Smooth muscle cell (in vitro differentiated cells): ENCODE results near the gene LCK. TPM values are rescaled to one million over a fixed set of nuclear protein-coding genes. Genes with fewer than 3 reads are reported as not detected.

ENCODE experiments used
- DNase-seq: peaks from one replicate; lab custom pipeline; 2025; ENCODE audit not compliant: unreplicated experiment; lab: John Stamatoyannopoulos, UW
- H2AFZ ChIP-seq: fragments of 200-600 bp; sonication (generic); 2 replicates; pipeline ENCODE4 v1.6.0; 2016; ENCODE audit warnings: antibody characterized with exemption, low read depth, mild to moderate bottlenecking
- H3F3A ChIP-seq: fragments of 200-600 bp; sonication (generic); 2 replicates; pipeline ENCODE4 v1.6.0; 2017; ENCODE audit warnings: antibody characterized with exemption, low read depth
- H3K27ac ChIP-seq: fragments of 200-600 bp; sonication (generic); 2 replicates; pipeline ENCODE4 v1.5.1; 2016; ENCODE audit warnings: low read depth, mild to moderate bottlenecking
- H3K27me3 ChIP-seq: fragments of 200-600 bp; sonication (generic); 2 replicates; pipeline ENCODE4 v1.6.1; 2016; ENCODE audit warnings: low read depth, mild to moderate bottlenecking
- H3K36me3 ChIP-seq: fragments of 200-600 bp; sonication (generic); 2 replicates; pipeline ENCODE4 v1.5.1; 2016; ENCODE audit warnings: low read depth
- H3K4me1 ChIP-seq: fragments of 200-600 bp; sonication (generic); 2 replicates; pipeline ENCODE4 v1.5.1; 2016; ENCODE audit warnings: low read depth
- H3K4me2 ChIP-seq: fragments of 200-600 bp; sonication (generic); 2 replicates; pipeline ENCODE4 v1.6.0; 2016; ENCODE audit warnings: mild to moderate bottlenecking
- H3K4me3 ChIP-seq: fragments of 200-600 bp; sonication (generic); 2 replicates; pipeline ENCODE4 v1.5.1; 2016; ENCODE audit warnings: mild to moderate bottlenecking
- H3K79me2 ChIP-seq: fragments of 200-600 bp; sonication (generic); 2 replicates; pipeline ENCODE4 v1.6.0; 2016; ENCODE audit warnings: low read depth, mild to moderate bottlenecking
- H3K9ac ChIP-seq: fragments of 200-600 bp; sonication (generic); 2 replicates; pipeline ENCODE4 v1.6.0; 2016; ENCODE audit warnings: low read depth
- H3K9me3 ChIP-seq: fragments of 200-600 bp; sonication (generic); replicated peaks from 2 replicates; pipeline ENCODE4 v1.5.1; 2016; ENCODE audit warnings: low read depth
- H4K20me1 ChIP-seq: fragments of 200-600 bp; sonication (generic); 2 replicates; pipeline ENCODE4 v1.6.0; 2016; ENCODE audit warnings: low read depth
- WGBS: methylation state at CpG from one replicate; pipeline ENCODE4 v1.1.7; 2016; ENCODE audit warnings: low lambda C conversion rate; 5-methylcytosine and 5-hydroxymethylcytosine counted together
- polyA plus RNA-seq: library from polyadenylated mRNA; unstranded; fragments of >200 nt; fragmentation: Nextera tagmentation; extraction: Ambion mirVana; gene quantifications from 2 replicates; pipeline ENCODE4 v1.2.1, GENCODE V29; 2016
- total RNA-seq: library from RNA; depleted of rRNA; stranded (reverse); fragments of >200 nt; gene quantifications from 2 replicates; pipeline ENCODE4 v1.2.3, GENCODE V29; 2014
- TF ChIP-seq, protein P1 (sequence below): fragments of 200-600 bp; sonication (generic); IDR thresholded peaks from 2 replicates; pipeline ENCODE4 v1.5.1; 2017; ENCODE audit warnings: borderline replicate concordance, mild to moderate bottlenecking, antibody characterized with exemption; ENCODE audit not compliant: insufficient read depth, poor library complexity, severe bottlenecking

Gene LCK
- total and polyA plus RNA-seq, 2 experiments from 2014 or later: 0.22 TPM; not detected in 1

DNA sequence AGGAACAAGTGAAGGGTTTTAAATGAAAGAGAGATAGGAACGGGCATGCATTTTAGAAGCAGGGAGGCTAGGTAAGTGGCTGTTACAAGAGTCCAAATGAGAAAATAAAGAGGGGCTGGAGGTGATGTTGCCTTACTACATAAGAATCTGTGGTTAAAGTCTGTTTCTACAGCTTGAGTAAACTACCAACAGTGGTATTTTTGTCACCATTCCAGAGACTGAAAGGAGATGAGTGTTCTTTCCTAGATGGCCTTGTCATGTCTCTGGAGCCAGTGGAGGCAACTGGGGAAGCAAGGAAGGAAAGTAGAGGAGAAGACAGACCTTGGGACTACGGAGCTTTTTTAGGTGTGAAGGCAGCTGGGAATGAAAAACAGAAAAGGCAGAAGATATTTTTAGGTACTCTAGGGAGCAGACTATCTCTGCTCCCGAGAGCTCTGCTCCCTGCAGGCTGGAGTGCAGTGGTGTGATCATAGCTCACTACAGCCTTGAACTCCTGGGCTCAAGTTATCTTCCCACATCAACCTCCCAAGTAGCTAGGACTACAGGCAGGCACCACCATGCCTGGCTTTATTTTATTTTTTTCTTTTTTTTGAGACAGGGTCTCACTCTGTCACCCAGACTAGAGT is 53.0 kb downstream of the LCK start:
- TF ChIP-seq, protein P1, sequence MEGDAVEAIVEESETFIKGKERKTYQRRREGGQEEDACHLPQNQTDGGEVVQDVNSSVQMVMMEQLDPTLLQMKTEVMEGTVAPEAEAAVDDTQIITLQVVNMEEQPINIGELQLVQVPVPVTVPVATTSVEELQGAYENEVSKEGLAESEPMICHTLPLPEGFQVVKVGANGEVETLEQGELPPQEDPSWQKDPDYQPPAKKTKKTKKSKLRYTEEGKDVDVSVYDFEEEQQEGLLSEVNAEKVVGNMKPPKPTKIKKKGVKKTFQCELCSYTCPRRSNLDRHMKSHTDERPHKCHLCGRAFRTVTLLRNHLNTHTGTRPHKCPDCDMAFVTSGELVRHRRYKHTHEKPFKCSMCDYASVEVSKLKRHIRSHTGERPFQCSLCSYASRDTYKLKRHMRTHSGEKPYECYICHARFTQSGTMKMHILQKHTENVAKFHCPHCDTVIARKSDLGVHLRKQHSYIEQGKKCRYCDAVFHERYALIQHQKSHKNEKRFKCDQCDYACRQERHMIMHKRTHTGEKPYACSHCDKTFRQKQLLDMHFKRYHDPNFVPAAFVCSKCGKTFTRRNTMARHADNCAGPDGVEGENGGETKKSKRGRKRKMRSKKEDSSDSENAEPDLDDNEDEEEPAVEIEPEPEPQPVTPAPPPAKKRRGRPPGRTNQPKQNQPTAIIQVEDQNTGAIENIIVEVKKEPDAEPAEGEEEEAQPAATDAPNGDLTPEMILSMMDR: no peak
- 98% methylated on average over 3 of the region's 3 CpGs for WGBS
- Histone ChIP-seq H3K4me3 (no peak overlapping the region), H4K20me1 (peaks cover 69% of the 10 kb centered on the region), H3F3A (no peaks in the 10 kb centered on the region), H3K9ac (no peak overlapping the region), H3K27me3 (no peaks in the 10 kb centered on the region), H3K4me2 (no peak overlapping the region), H2AFZ (no peak overlapping the region), H3K9me3 (peaks cover 3% of the 10 kb centered on the region), H3K27ac (no peak overlapping the region), H3K36me3 (peaks cover 30% of the 10 kb centered on the region), H3K4me1 (no peaks in the 10 kb centered on the region), H3K79me2 (peaks cover 79% of the 10 kb centered on the region)
- no peak for DNase-seq

DNA sequence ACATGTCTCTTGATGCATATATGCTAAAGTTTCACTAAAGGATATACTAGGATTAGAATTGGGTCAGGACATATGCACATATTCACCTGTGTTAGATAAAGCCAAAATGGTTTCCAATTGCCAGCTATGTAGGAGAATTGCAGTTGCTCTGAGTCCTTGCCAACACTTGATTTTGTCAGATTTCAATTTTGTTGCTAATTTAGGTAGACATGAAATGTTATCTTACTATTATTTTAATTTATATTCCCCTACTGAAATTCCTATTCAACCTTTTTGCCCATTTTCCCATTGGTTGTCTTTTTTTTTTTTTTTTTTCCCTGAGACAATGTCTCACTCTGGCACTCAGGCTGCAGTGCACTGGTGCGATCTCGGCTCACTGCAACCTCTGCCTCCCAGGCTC is 54.2 kb downstream of the LCK start:
- no peaks in the 10 kb centered on the region for H3F3A ChIP-seq
- H2AFZ ChIP-seq: no peak overlapping the region
- no peak overlapping the region for H3K4me2 ChIP-seq
- H3K36me3 ChIP-seq: peaks cover 30% of the 10 kb centered on the region
- H3K27me3 ChIP-seq: no peaks in the 10 kb centered on the region
- H3K9me3 ChIP-seq: peaks cover 3% of the 10 kb centered on the region
- H3K9ac ChIP-seq: no peak overlapping the region
- TF ChIP-seq, protein P1: no peak
- no peaks in the 10 kb centered on the region for H3K4me1 ChIP-seq
- peaks cover 69% of the 10 kb centered on the region for H4K20me1 ChIP-seq
- H3K27ac ChIP-seq: no peak overlapping the region
- no peak overlapping the region for H3K4me3 ChIP-seq
- DNase-seq: no peak
- WGBS: 100% methylated on average over 2 of the region's 2 CpGs
- peaks cover 77% of the 10 kb centered on the region for H3K79me2 ChIP-seq

DNA sequence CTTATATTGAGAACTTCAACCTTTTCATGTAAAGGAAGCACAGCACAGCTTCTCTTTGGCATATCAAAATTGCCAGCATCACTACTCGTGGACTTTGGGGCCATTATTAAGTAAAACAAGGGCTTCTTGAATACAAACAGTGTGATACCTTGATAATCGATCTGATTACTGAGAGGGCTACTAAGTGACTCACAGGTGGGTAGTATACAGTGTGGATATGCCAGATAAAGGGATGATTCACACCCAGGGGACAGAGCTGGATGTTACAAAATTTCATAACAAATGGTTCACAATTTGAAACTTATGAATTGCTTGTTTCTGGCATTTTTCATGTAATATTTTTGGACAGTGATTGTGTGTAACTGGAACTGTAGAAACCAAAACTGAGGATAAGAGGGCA is 56.3 kb downstream of the LCK start:
- no peaks in the 10 kb centered on the region for H3F3A ChIP-seq
- H4K20me1 ChIP-seq: peaks cover 70% of the 10 kb centered on the region
- no peak overlapping the region for H3K27ac ChIP-seq
- no peaks in the 10 kb centered on the region for H3K4me1 ChIP-seq
- peaks cover 3% of the 10 kb centered on the region for H3K9me3 ChIP-seq
- no peak for DNase-seq
- H3K79me2 ChIP-seq: peaks cover 76% of the 10 kb centered on the region
- TF ChIP-seq, protein P1: no peak
- 91% methylated on average over 2 of the region's 2 CpGs for WGBS
- no peak overlapping the region for H3K4me3 ChIP-seq
- no peaks in the 10 kb centered on the region for H3K27me3 ChIP-seq
- no peak overlapping the region for H3K9ac ChIP-seq
- no peak overlapping the region for H2AFZ ChIP-seq
- peaks cover 30% of the 10 kb centered on the region for H3K36me3 ChIP-seq
- H3K4me2 ChIP-seq: no peak overlapping the region

DNA sequence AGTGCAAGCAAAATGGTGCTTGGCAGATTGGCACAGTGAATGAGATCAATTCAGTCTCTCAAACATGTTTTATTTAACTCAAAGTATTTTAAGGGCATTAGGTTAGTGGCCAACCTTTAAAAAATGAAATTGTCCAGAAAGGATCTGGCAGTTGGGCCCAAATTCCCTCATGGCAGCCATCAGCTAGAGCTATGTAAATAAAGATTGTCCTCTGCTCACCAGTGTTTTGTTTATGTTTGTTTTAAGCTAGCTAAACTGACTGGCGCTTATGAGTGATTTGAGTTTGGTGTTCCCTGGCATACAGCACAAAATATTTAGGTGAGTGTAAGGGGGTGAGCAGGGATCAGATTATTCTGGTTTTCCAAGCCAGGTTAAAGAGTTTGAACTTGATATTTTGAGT is 58.9 kb downstream of the LCK start:
- Histone ChIP-seq H3K9ac (no peak overlapping the region), H2AFZ (no peak overlapping the region), H3K36me3 (peaks cover 7% of the 10 kb centered on the region), H3K4me3 (no peak overlapping the region), H3K27me3 (no peaks in the 10 kb centered on the region), H3K9me3 (peaks cover 3% of the 10 kb centered on the region), H4K20me1 (peaks cover 83% of the 10 kb centered on the region), H3K27ac (no peak overlapping the region), H3K79me2 (peaks cover 76% of the 10 kb centered on the region), H3K4me2 (no peak overlapping the region), H3K4me1 (no peaks in the 10 kb centered on the region), H3F3A (no peaks in the 10 kb centered on the region)
- TF ChIP-seq, protein P1: no peak
- no peak for DNase-seq
- WGBS: 62% methylated on average over 1 of the region's 1 CpG
